ENCODE measurements around the gene CHST9. TPM values are rescaled to one million over a fixed set of nuclear protein-coding genes. Genes with fewer than 3 reads are reported as not detected.
A peak's percentile ranks its signal among the peaks of the same experiment; 100 is the strongest.
"Not testable (repeated sequence)": the region's sequence is repeated elsewhere in the genome, so short reads cannot be mapped to it uniquely, and the experiment has no call there.

The CHST9 gene
- total and polyA plus RNA-seq, 2 donors, result 0.38 to 7.0 TPM

DNA sequence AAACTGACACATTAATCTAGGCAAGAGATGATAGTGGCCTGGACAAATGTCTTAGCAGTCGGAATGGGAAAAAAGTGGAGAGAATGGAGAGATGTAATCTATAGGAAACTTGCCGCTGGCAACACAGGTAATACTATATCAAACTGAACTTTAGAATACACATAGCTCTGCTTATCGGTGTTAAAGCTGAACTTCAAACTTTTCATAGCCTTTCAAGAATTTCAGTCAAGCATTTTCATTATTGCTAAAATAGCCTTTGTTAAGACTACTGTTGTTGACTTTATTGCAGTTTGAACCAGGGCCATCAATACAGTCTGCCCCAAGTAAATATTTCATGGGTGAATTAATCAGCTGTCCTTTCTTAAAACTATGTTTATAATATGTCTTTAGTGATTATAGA is 12.9 kb upstream of the CHST9 start:
- no peak overlapping the region for H3K4me3 ChIP-seq (ENCODE audit: low read depth, low read length)
- H3K27ac ChIP-seq (ENCODE audit: low read depth), result no peak overlapping the region
- 44% methylated on average over 3 of the region's 3 CpGs for WGBS
- H3K36me3 ChIP-seq (ENCODE audit: insufficient read depth), result no peaks in the 10 kb centered on the region
- no peaks in the 10 kb centered on the region for H3K4me1 ChIP-seq (ENCODE audit: insufficient read depth)
- no peak for DNase-seq (ENCODE audit: extremely low spot score)

- Histone ChIP-seq H3K36me3 (ENCODE audit: insufficient read depth) (no peaks in the 10 kb centered on the region), H3K27ac (ENCODE audit: low read depth) (no peak overlapping the region), H3K4me3 (ENCODE audit: low read depth, low read length) (no peak overlapping the region), H3K4me1 (ENCODE audit: insufficient read depth) (no peaks in the 10 kb centered on the region)
- 95% methylated on average over 1 of the region's 1 CpG for WGBS
- no peak for DNase-seq (ENCODE audit: extremely low spot score)
Observed at GRCh38 chr18:27188309-27188708, 3.2 kb upstream of the CHST9 start.

DNA sequence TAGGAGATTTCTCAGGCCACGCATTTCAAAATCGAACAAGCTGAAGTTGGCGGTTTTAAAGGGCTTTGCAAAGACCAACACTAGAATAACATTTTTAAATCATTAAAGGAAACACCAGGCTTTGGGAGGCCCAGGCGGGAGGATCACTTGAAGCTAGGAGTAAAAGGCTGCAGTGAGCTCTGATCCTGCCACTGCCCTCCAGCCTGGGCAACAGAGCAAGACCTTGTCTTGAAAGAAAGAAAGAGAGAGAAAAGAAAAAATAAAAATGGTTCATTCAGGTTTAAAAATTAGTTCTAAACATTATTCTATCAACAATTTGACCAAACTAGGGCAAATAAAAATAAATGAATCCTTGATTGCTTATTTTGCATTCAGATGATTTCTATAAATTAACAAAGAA is 789 bp upstream of the CHST9 start:
- no peak for DNase-seq (ENCODE audit: extremely low spot score)
- Histone ChIP-seq H3K4me3 (ENCODE audit: low read depth, low read length) (no peak overlapping the region), H3K4me1 (ENCODE audit: insufficient read depth) (no peaks in the 10 kb centered on the region), H3K27ac (ENCODE audit: low read depth) (no peak overlapping the region), H3K36me3 (ENCODE audit: insufficient read depth) (no peaks in the 10 kb centered on the region)
- 78% methylated on average over 4 of the region's 4 CpGs for WGBS

- DNase-seq (ENCODE audit: extremely low spot score), result no peak
- WGBS, result 5% methylated on average over 33 of the region's 33 CpGs
- Histone ChIP-seq H3K36me3 (ENCODE audit: insufficient read depth) (no peaks in the 10 kb centered on the region), H3K27ac (ENCODE audit: low read depth) (no peak overlapping the region), H3K4me3 (ENCODE audit: low read depth, low read length) (peak overlapping the region; percentile 67), H3K4me1 (ENCODE audit: insufficient read depth) (no peaks in the 10 kb centered on the region)
Observed at GRCh38 chr18:27184115-27185024, 738 bp downstream of the CHST9 start.

GRCh38 chr18:27181726-27182125 is 3.4 kb downstream of the CHST9 start:
- Histone ChIP-seq H3K4me1 (ENCODE audit: insufficient read depth) (no peaks in the 10 kb centered on the region), H3K36me3 (ENCODE audit: insufficient read depth) (no peaks in the 10 kb centered on the region), H3K27ac (ENCODE audit: low read depth) (no peak overlapping the region), H3K4me3 (ENCODE audit: low read depth, low read length) (no peak overlapping the region)
- 45% methylated on average over 1 of the region's 1 CpG for WGBS
- DNase-seq (ENCODE audit: extremely low spot score), result no peak

DNA sequence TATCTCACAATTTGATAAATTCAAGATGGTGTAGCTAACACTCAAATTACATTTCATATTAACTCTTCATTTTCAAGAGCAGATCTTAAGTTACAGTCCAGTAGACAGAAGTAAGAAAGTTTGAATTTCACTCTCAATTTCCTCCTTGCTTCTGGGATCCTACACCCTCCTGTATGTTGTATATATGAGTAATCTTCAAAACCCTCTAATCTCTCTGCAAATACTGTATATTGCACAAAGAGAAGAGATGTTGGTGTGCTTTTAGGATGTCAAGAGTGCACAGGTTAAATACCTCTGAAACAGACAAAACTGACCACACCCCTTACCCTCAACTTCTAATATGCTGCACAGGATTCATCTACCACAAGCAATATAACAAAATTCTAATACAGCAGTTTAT is 6.7 kb downstream of the CHST9 start:
- H3K4me1 ChIP-seq (ENCODE audit: insufficient read depth), result no peaks in the 10 kb centered on the region
- H3K27ac ChIP-seq (ENCODE audit: low read depth), result no peak overlapping the region
- no peak for DNase-seq (ENCODE audit: extremely low spot score)
- no peak overlapping the region for H3K4me3 ChIP-seq (ENCODE audit: low read depth, low read length)
- H3K36me3 ChIP-seq (ENCODE audit: insufficient read depth), result no peaks in the 10 kb centered on the region

DNA sequence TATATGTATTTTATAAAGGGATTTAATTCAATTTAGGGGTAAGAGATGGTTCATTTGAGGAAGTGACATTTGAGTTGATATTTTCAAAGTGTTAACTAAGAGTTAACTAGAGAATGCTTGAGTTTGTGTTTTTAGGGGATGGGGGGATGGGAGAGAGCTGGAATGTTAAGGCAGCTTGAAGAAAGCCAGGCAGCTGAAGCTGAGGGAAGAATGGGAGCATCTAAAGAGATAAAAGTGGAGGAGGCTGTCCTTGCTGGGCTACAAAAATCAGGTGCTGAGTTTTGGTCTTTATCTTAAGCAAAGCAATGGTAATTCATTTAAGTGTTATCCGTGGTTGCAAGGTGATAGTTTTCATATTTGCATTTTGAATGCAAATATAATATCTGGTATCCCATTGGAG is 9.2 kb downstream of the CHST9 start:
- no peaks in the 10 kb centered on the region for H3K36me3 ChIP-seq (ENCODE audit: insufficient read depth)
- no peak overlapping the region for H3K4me3 ChIP-seq (ENCODE audit: low read depth, low read length)
- WGBS, result 3% methylated on average over 1 of the region's 1 CpG
- H3K4me1 ChIP-seq (ENCODE audit: insufficient read depth), result no peaks in the 10 kb centered on the region
- no peak overlapping the region for H3K27ac ChIP-seq (ENCODE audit: low read depth)
- no peak for DNase-seq (ENCODE audit: extremely low spot score)

GRCh38 chr18:27175245-27175644 is 9.9 kb downstream of the CHST9 start:
- 23% methylated on average over 2 of the region's 2 CpGs for WGBS
- no peak for DNase-seq (ENCODE audit: extremely low spot score)
- H3K4me1 ChIP-seq (ENCODE audit: insufficient read depth), result no peaks in the 10 kb centered on the region
- H3K4me3 ChIP-seq (ENCODE audit: low read depth, low read length), result no peak overlapping the region
- no peak overlapping the region for H3K27ac ChIP-seq (ENCODE audit: low read depth)
- H3K36me3 ChIP-seq (ENCODE audit: insufficient read depth), result no peaks in the 10 kb centered on the region

DNA sequence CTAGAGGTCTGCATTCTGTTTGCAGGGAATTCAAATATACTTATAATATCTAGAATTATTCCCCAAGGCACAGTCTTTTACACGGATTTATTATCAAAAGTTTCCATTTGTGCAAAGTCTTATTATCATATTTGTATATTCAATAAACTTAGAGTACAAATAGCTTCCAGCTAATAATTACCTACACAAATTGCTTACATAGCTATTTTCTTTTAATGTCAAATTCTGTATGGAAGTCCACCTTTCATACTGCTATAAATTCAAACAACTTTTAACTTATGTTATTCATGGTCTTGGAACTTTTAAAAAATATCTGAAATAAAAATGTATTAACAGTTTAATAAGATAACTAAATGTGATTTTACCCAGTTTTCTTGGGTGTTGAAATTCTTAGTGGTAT is 13.1 kb downstream of the CHST9 start:
- DNase-seq (ENCODE audit: extremely low spot score), result no peak
- WGBS, result 34% methylated on average over 1 of the region's 1 CpG
- H3K4me3 ChIP-seq (ENCODE audit: low read depth, low read length), result no peak overlapping the region
- H3K4me1 ChIP-seq (ENCODE audit: insufficient read depth), result no peaks in the 10 kb centered on the region
- H3K36me3 ChIP-seq (ENCODE audit: insufficient read depth), result no peaks in the 10 kb centered on the region
- no peak overlapping the region for H3K27ac ChIP-seq (ENCODE audit: low read depth)

- H3K4me3 ChIP-seq (ENCODE audit: low read depth, low read length), result no peak overlapping the region
- no peak for DNase-seq (ENCODE audit: extremely low spot score)
- no peaks in the 10 kb centered on the region for H3K36me3 ChIP-seq (ENCODE audit: insufficient read depth)
- no peaks in the 10 kb centered on the region for H3K4me1 ChIP-seq (ENCODE audit: insufficient read depth)
- WGBS, result 50% methylated on average over 1 of the region's 1 CpG
- H3K27ac ChIP-seq (ENCODE audit: low read depth), result no peak overlapping the region
Observed at GRCh38 chr18:27165412-27165811, 19.7 kb downstream of the CHST9 start.

DNA sequence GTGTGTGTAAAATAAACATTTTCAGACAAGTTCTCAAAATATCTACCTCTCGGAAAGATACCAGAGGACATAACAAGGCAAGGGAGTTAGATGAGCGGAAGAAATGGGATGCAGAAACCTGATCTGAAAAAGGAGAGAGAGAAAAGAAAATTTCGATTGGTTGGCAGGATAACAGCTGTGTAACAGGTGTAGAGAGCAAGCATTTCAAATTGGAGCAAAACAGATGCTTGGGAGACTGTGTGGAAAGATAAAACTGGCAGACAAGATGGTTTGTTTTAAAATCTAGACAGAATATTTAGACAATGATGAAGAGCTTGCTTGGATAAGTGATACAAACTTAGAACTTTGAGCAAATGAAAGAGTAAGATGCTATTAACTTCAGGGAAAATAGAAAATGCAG is 20.2 kb downstream of the CHST9 start:
- Histone ChIP-seq H3K27ac (ENCODE audit: low read depth) (no peak overlapping the region), H3K36me3 (ENCODE audit: insufficient read depth) (no peaks in the 10 kb centered on the region), H3K4me1 (ENCODE audit: insufficient read depth) (no peaks in the 10 kb centered on the region), H3K4me3 (ENCODE audit: low read depth, low read length) (no peak overlapping the region)
- no peak for DNase-seq (ENCODE audit: extremely low spot score)
- 72% methylated on average over 3 of the region's 3 CpGs for WGBS

GRCh38 chr18:27163197-27163716 is 21.9 kb downstream of the CHST9 start:
- H3K27ac ChIP-seq (ENCODE audit: low read depth); H3K4me3 ChIP-seq (ENCODE audit: low read depth, low read length); DNase-seq (ENCODE audit: extremely low spot score); H3K4me1 ChIP-seq (ENCODE audit: insufficient read depth); H3K36me3 ChIP-seq (ENCODE audit: insufficient read depth): not testable (repeated sequence)
- 94% methylated on average over 12 of the region's 12 CpGs for WGBS

GRCh38 chr18:27149240-27149639 is 35.9 kb downstream of the CHST9 start:
- not testable (repeated sequence) for H3K27ac ChIP-seq (ENCODE audit: low read depth); DNase-seq (ENCODE audit: extremely low spot score); H3K4me1 ChIP-seq (ENCODE audit: insufficient read depth); H3K36me3 ChIP-seq (ENCODE audit: insufficient read depth); H3K4me3 ChIP-seq (ENCODE audit: low read depth, low read length)
- 59% methylated on average over 5 of the region's 5 CpGs for WGBS

GRCh38 chr18:27144672-27145071 is 40.4 kb downstream of the CHST9 start:
- Histone ChIP-seq H3K36me3 (ENCODE audit: insufficient read depth) (no peaks in the 10 kb centered on the region), H3K27ac (ENCODE audit: low read depth) (no peak overlapping the region), H3K4me3 (ENCODE audit: low read depth, low read length) (no peak overlapping the region), H3K4me1 (ENCODE audit: insufficient read depth) (no peaks in the 10 kb centered on the region)
- WGBS, result 79% methylated on average over 3 of the region's 3 CpGs
- no peak for DNase-seq (ENCODE audit: extremely low spot score)
